Gastroesophageal sphincter (tissue), 4 donors: Measurements from ENCODE around the gene C1QTNF9. TPM values are rescaled to one million over a fixed set of nuclear protein-coding genes. Genes with fewer than 3 reads are reported as not detected.
"Not testable (repeated sequence)": the region's sequence is repeated elsewhere in the genome, so short reads cannot be mapped to it uniquely, and the experiment has no call there.

Experiments used
- ATAC-seq: fragments of 150-250 bp; one replicate; pipeline ENCODE4 v1.9.1; 2016; ENCODE audit warnings: mild to moderate bottlenecking, moderate library complexity
- H3K27ac ChIP-seq, 4 donors: fragments of 200-600 bp; sonication (generic) in 3 of 4; 1 replicate in 3 of 4; 2 replicates in 1 of 4; pipeline ENCODE4 v1.5.1; 2016 to 2019
- H3K27me3 ChIP-seq: fragments of 200-600 bp; sonication (generic); one replicate; pipeline ENCODE4 v1.5.1; 2019
- H3K36me3 ChIP-seq, 2 donors: fragments of 200-600 bp; sonication (generic); one replicate each; pipeline ENCODE4 v1.5.1; 2019; ENCODE audit warnings: control low read depth in 1 of 2
- H3K4me1 ChIP-seq, 3 donors: fragments of 200-600 bp; sonication (generic); 1 replicate in 2 of 3; 2 replicates in 1 of 3; pipeline ENCODE4 v1.5.1; 2016 to 2019; ENCODE audit warnings: control low read depth in 2 of 3
- H3K4me3 ChIP-seq, 2 donors: fragments of 200-600 bp; sonication (generic); one replicate each; pipeline ENCODE4 v1.5.1; 2019; ENCODE audit warnings: mild to moderate bottlenecking in 1 of 2, moderate library complexity in 1 of 2
- H3K9me3 ChIP-seq, 3 donors: fragments of 200-600 bp; sonication (generic); one replicate each; pipeline ENCODE4 v1.5.1; 2017 to 2019; ENCODE audit warnings: control low read depth in 2 of 3
- EP300 ChIP-seq: sonication (generic); formaldehyde crosslinking; IDR thresholded peaks from one replicate; pipeline ENCODE4 v1.6.1; 2017; ENCODE audit warnings: antibody characterized with exemption, mild to moderate bottlenecking
- POLR2A ChIP-seq, 2 donors: fragments of 450-650 bp; IDR thresholded peaks; one replicate each; pipeline ENCODE4 v1.6.1; 2017; ENCODE audit warnings: antibody characterized with exemption in 2 of 2, mild to moderate bottlenecking in 2 of 2, moderate library complexity in 1 of 2
- POLR2AphosphoS5 ChIP-seq: sonication (generic); formaldehyde crosslinking; IDR thresholded peaks from one replicate; pipeline ENCODE4 v1.6.1; 2017; ENCODE audit warnings: antibody characterized with exemption
- WGBS, 2 donors: methylation state at CpG; one replicate each; pipeline ENCODE4 v1.1.5; 2018; ENCODE audit warnings: low coverage in 1 of 2; 5-methylcytosine and 5-hydroxymethylcytosine counted together
- total RNA-seq, 4 donors: library from RNA; depleted of rRNA; stranded (reverse); fragments of >200 nt; gene quantifications; one replicate each; pipeline ENCODE4 v1.1.0, GENCODE V29; 2016
- TF ChIP-seq, protein P1 (sequence below), 4 experiments: fragments of 200-600 bp in 2 of 4; fragments of 450-650 bp in 2 of 4; sonication (generic) in 1 of 4; IDR thresholded peaks; one replicate each; pipeline ENCODE4 v1.5.1; 2017 to 2019; ENCODE audit warnings: antibody characterized with exemption in 4 of 4, mild to moderate bottlenecking in 2 of 4, moderate library complexity in 2 of 4

Gene C1QTNF9
- total RNA-seq, 4 donors from 2014 or later, result 0.81 to 2.4 (median 1.1) TPM; not detected in 1

DNA sequence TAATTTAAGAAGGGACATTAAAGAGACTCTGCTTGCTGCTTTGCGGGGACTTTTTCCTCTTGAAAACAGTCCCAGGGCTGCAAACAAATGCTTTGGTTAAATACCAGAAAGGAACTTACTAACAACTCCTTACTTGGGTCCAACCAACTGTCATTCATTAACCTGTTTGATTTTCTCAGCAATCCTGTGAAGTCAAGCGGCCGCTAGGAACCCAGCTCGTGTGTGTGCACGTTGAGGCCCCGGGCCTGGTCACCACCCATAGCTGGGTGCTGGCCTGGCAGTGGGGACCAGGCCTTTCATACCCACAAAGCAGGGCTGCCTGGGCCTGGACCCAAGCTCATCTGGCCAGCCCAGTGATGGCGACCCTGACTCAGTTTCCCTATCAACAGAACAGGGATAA is 50.7 kb downstream of the C1QTNF9 start:
- no peak for TF ChIP-seq POLR2AphosphoS5
- TF ChIP-seq, protein P1, sequence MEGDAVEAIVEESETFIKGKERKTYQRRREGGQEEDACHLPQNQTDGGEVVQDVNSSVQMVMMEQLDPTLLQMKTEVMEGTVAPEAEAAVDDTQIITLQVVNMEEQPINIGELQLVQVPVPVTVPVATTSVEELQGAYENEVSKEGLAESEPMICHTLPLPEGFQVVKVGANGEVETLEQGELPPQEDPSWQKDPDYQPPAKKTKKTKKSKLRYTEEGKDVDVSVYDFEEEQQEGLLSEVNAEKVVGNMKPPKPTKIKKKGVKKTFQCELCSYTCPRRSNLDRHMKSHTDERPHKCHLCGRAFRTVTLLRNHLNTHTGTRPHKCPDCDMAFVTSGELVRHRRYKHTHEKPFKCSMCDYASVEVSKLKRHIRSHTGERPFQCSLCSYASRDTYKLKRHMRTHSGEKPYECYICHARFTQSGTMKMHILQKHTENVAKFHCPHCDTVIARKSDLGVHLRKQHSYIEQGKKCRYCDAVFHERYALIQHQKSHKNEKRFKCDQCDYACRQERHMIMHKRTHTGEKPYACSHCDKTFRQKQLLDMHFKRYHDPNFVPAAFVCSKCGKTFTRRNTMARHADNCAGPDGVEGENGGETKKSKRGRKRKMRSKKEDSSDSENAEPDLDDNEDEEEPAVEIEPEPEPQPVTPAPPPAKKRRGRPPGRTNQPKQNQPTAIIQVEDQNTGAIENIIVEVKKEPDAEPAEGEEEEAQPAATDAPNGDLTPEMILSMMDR (IDR thresholded peaks at IDR 0.05), result no peak
- no peak for TF ChIP-seq EP300
- TF ChIP-seq POLR2A (IDR thresholded peaks at IDR 0.05), result no peak
- WGBS, 2 donors, result 91 to 100% methylated on average over 1 to 4 of the region's 7 CpGs
- no peak for ATAC-seq
- Histone ChIP-seq H3K27me3 (no peaks in the 10 kb centered on the region), H3K4me3 (no peak overlapping the region), H3K4me1 (no peaks in the 10 kb centered on the region), H3K36me3 (no peaks in the 10 kb centered on the region), H3K9me3 (no peaks in the 10 kb centered on the region), H3K27ac (no peak overlapping the region)

DNA sequence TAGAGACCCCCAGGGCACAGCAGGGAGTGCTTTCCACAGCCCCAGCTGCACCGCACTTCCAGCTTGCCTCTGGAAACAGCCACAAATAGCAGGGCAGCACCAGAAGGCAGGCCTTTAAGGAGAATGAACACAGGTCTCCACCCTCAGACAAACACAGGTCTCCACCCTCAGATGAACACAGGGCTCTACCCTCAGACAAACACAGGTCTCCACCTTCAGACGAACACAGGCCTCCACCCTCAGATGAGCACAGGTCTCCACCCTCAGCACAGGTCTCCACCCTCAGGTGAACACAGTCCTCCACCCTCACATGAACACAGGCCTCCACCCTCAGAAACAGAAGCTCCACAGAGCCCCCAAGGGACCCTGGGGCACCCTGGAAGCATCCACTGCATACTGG is 51.7 kb downstream of the C1QTNF9 start:
- no peak for ATAC-seq
- Histone ChIP-seq H3K27me3 (no peaks in the 10 kb centered on the region), H3K36me3 (no peaks in the 10 kb centered on the region), H3K9me3 (no peaks in the 10 kb centered on the region), H3K27ac (no peak overlapping the region), H3K4me1 (no peaks in the 10 kb centered on the region), H3K4me3 (no peak overlapping the region)
- no peak for TF ChIP-seq POLR2AphosphoS5
- TF ChIP-seq POLR2A (IDR thresholded peaks at IDR 0.05), result no peak
- TF ChIP-seq, protein P1 (IDR thresholded peaks at IDR 0.05), result no peak
- TF ChIP-seq EP300, result no peak
- WGBS, 2 donors, result no CpG with 5 or more reads among the region's 2 CpGs

DNA sequence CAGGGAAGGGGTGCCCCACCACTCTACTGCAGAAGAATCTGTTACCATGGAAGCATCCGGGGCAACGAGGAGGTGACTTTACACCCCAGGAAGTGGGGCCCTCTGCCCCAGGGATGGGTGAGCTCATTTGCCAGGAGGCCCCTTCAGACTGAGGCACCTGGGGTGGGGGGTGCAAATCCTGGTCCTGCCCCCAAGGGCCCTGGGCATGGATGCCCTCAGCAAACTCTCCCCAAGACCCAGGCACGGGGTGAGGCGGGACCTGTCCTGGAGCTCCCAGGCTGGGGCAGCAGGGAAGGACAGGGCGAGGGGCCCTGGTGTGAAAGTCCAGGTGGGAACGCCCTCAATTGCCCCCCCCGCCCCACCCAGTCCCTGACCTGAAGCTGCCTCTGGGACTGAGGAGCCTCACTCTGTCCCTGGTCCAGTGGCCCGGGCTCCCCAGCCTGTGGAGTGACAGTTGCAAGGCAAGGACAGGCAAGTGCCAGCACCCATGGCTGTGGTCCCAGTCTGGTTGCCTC is 52.5 kb downstream of the C1QTNF9 start:
- Histone ChIP-seq H3K27me3 (no peaks in the 10 kb centered on the region), H3K36me3 (no peaks in the 10 kb centered on the region), H3K27ac (no peak overlapping the region), H3K4me3 (no peak overlapping the region), H3K9me3 (no peaks in the 10 kb centered on the region), H3K4me1 (no peaks in the 10 kb centered on the region)
- TF ChIP-seq POLR2A (IDR thresholded peaks at IDR 0.05), result no peak
- TF ChIP-seq, protein P1 (IDR thresholded peaks at IDR 0.05), result no peak
- TF ChIP-seq EP300, result no peak
- no peak for TF ChIP-seq POLR2AphosphoS5
- WGBS, 2 donors, result no CpG with 5 or more reads among the region's 8 CpGs
- no peak for ATAC-seq

DNA sequence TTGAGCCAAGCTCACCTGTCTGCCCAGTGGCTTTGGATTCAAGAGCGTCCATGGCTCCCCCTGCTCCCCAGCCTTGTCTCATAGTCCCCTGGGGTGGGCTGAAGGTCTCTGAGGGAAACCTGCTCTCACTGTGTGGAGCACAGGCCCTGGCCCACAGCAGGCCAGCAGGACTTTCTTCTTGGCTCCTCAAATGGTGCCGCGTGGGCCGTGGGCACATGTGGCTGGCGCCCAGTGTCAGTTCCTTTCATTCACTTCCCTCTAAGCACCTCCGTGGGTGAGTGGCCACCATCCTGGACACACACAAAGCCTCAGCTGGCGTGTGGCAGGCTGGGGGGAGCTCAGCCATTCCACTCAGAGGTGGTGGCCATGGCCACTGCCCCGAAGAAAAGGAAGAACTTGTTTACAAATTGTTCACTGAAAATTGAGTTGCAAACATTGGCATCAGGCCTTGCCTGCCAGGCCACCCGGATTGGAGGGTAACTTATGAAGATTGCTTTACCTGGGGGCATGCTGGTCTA is 53.1 kb downstream of the C1QTNF9 start:
- Histone ChIP-seq H3K9me3 (no peaks in the 10 kb centered on the region), H3K27ac (no peak overlapping the region), H3K4me1 (no peaks in the 10 kb centered on the region), H3K27me3 (no peaks in the 10 kb centered on the region), H3K4me3 (no peak overlapping the region), H3K36me3 (no peaks in the 10 kb centered on the region)
- TF ChIP-seq, protein P1 (IDR thresholded peaks at IDR 0.05), result no peak
- TF ChIP-seq EP300, result no peak
- TF ChIP-seq POLR2A (IDR thresholded peaks at IDR 0.05), result no peak
- no peak for ATAC-seq
- WGBS, 2 donors, result 92% methylated on average over 7 of the region's 9 CpGs; no CpG with 5 or more reads in 1 of the 2 donors

DNA sequence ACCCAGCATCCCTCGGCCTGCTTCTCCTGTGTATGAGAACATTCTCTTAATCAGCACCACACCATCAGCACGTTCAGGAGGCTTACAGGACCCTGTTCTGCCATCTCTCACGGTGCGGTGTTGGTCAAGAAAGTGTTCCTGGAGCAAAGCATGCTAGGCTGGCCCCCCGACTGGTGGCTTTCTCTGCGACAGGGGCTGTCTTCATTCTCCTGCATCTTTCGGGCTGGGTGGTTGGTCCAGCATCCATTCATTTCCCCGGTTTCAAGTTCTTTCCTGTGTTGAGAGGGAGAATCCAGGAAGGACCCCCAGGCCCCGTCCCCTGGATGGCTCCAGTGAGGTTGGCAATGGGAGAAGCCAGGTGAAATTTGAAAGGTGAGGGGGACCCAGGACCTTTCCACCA is 55.8 kb downstream of the C1QTNF9 start:
- Histone ChIP-seq H3K4me1 (no peaks in the 10 kb centered on the region), H3K9me3 (no peaks in the 10 kb centered on the region), H3K4me3 (no peak overlapping the region), H3K27ac (no peak overlapping the region), H3K36me3 (no peaks in the 10 kb centered on the region), H3K27me3 (peaks cover under 1% of the 10 kb centered on the region)
- ATAC-seq, result no peak
- 75 to 88% methylated on average over 6 of the region's 9 CpGs for WGBS, 2 donors
- TF ChIP-seq EP300 (no peak), POLR2A (IDR thresholded peaks at IDR 0.05) (no peak), POLR2AphosphoS5 (no peak)
- TF ChIP-seq, protein P1 (IDR thresholded peaks at IDR 0.05), result no peak

DNA sequence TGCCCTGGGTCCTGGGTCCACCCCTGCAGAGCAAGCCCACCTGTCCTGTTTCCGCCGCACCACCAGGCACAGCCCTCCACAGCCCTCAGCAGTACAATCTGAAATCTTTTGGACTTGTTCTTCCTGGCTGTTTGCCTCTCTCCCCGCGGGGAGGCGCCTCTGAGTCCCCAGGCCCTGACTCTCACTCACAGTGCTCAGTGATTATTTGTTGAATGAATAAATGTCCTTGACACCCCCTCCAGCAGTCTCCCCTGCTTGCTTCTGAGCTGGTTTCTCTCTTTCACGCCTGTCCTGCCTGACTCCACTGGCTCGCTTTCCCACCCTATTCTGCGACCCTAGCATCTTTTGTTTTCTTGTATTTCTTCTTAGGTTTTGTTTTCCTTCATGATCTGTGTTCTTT is 56.9 kb downstream of the C1QTNF9 start:
- H3K27me3 ChIP-seq, result peaks cover 10% of the 10 kb centered on the region
- WGBS, 2 donors, result 93% methylated on average over 3 of the region's 8 CpGs; no CpG with 5 or more reads in 1 of the 2 donors
- not testable (repeated sequence) for H3K9me3 ChIP-seq, H3K4me3 ChIP-seq, H3K36me3 ChIP-seq, H3K4me1 ChIP-seq, H3K27ac ChIP-seq, ATAC-seq

DNA sequence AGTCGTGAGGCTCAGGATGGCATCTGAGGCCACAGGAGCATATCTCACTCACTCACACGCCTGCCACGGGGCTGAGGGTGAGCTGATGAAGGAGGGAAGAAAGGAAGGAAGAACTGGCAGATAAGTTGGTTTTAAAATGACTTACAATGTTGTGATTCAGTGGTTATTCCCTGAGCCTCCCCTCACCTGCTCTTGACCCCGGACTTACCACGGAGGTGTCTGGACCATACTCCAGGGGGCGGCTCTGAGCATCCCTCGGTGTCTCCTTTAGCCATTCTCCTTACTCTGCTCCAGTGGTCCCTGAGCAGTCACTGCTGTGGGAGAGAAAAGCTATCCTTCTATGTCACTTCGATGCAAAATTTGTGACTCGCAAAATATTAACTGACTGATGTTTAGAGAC is 61.9 kb downstream of the C1QTNF9 start:
- H3K4me3 ChIP-seq, H3K36me3 ChIP-seq, H3K4me1 ChIP-seq, H3K27ac ChIP-seq, ATAC-seq: not testable (repeated sequence)
- H3K27me3 ChIP-seq, result peaks cover 10% of the 10 kb centered on the region
- peaks cover 0 to 10% (median 0%) of the 10 kb centered on the region in 3 donors for H3K9me3 ChIP-seq
- 74 to 83% methylated on average over 6 to 7 of the region's 9 CpGs for WGBS, 2 donors
